Measurements from ENCODE around the gene LYZ.
A peak's percentile ranks its signal among the peaks of the same experiment; 100 is the strongest.
"Not testable (repeated sequence)": the region's sequence is repeated elsewhere in the genome, so short reads cannot be mapped to it uniquely, and the experiment has no call there.

LYZ gene

GRCh38 chr12:69348162-69348938, at the start of gene LYZ:
LYZ (plus strand) TSS chr12:69348381; CDS start chr12:69348409, 28 bp downstream.
- DNase-seq, result peak; percentile 25 to 54

GRCh38 chr12:69298947-69299346, 49.2 kb upstream of the LYZ start:
- DNase-seq, result no peak

DNA sequence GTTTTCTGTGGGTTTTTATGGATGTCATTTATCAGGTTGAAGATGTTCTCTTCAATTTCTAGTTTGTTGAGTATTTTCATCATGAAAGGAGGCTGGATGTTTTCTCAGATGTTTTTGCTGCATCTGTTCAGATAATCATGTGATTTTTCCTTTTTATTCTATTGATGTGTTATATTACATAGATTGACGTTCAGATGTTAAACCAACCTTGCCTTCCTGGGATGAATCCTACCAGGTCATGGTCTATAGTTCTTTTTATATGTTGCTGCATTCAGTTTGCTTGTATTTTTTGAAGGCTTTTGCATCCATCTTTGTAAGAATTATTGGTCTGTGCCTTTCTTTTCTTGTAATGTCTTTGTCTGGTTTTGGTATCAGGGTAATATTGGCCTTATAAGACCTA, 43.9 kb upstream of the LYZ start:
- no peak for DNase-seq

GRCh38 chr12:69309461-69309860, 38.7 kb upstream of the LYZ start:
- DNase-seq, result no peak

DNA sequence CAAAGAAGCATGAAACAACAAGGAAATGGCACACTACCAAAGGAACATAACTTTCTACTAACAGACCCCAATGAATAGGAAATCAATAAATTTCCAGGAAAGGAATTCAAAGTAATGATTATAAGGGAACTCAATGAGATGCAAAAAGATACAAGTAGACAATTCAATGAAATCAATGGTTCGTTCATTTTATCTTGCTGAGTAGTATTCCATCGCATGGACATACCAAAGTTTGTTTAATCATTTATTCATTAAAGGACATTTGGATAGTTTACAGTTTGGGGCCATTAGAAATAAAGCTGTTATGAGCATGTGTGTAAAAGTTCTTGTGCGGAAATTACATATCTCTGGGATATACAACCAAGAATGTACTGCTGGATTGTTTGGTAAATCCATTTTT, 35.0 kb upstream of the LYZ start:
- no peak for DNase-seq

DNA sequence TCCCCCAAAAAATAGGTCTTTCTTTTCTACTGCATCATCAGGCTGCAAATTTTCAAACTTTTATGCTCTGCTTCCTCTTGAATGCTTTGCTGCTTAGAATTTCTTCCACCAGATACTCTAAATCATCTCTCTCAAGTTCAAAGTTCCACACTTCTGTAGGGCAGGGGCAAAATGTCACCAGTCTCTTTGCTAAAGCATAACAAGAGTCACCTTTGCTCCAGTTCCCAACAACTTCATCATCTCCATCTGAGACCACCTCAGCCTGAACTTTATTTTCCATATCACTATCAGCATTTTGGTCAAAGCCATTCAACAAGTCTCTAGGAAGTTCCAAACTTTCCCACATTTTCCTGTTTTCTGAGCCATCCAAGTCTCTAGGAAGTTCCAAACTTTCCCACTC, 31.4 kb upstream of the LYZ start:
- not testable (repeated sequence) for DNase-seq

DNA sequence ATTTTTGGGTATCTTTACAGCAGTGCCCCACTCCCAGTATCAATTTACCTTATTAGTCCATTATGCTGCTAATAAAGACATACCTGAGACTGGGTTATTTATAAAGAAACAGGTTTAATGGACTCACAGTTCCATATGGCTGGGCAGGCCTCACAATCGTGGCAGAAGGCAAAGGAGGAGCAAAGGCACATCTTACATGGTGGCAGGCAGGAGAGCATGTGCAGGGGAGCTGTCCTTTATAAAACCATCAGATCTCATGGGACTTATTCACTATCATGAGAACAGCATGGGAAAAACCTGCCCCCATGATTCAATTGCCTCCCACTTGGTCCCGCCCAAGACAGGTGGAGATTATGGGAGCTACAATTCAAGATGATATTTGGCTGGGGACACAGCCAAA, 30.9 kb upstream of the LYZ start:
- DNase-seq, result not testable (repeated sequence)

DNA sequence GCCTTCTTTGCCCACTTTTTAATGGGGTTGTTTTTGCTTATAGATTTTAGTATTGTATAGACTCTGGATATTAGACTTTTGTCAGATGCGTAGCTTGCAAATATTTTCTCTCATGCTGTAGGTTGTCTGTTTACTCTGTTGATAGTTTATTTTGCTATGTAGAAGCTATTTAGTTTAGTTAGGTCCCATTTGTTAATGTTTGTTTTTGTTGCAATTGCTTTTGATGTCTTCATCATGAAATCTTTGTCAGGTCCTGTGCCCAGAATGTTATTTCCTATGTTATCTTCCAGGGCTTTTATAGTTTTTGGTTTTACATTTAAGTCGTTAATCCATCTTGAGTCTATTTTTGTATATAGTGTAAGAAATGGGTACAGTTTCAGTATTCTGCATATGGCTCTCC, 30.0 kb upstream of the LYZ start:
- no peak for DNase-seq

DNA sequence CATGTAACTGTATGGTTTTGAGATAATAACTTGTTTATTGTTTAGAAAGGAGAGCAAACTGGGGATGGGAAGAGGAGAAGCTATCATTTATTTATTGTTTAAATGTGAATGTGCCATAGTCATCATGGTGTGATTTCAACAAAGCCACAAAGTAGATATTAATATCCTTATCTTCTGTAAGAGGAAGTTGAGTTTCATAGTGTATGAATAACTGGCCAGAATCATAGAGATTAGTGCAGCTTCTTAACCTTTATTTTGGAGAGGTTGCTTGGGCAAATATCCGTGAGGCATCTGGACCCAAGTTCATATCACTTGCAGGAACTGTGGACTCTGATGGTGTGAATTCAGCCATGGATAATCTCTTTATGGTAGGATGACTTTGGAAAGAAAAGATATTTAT, 26.8 kb upstream of the LYZ start:
- DNase-seq, result no peak

- DNase-seq, result no peak
These were observed 23.2 kb upstream of the LYZ start for GRCh38 chr12:69324797-69325466.

GRCh38 chr12:69328426-69328825, 19.8 kb upstream of the LYZ start:
- DNase-seq, result peak in 1 of 2 donors; percentile 39

- peak; percentile 44 to 65 for DNase-seq
These were observed 18.3 kb upstream of the LYZ start for GRCh38 chr12:69329669-69330428.

DNA sequence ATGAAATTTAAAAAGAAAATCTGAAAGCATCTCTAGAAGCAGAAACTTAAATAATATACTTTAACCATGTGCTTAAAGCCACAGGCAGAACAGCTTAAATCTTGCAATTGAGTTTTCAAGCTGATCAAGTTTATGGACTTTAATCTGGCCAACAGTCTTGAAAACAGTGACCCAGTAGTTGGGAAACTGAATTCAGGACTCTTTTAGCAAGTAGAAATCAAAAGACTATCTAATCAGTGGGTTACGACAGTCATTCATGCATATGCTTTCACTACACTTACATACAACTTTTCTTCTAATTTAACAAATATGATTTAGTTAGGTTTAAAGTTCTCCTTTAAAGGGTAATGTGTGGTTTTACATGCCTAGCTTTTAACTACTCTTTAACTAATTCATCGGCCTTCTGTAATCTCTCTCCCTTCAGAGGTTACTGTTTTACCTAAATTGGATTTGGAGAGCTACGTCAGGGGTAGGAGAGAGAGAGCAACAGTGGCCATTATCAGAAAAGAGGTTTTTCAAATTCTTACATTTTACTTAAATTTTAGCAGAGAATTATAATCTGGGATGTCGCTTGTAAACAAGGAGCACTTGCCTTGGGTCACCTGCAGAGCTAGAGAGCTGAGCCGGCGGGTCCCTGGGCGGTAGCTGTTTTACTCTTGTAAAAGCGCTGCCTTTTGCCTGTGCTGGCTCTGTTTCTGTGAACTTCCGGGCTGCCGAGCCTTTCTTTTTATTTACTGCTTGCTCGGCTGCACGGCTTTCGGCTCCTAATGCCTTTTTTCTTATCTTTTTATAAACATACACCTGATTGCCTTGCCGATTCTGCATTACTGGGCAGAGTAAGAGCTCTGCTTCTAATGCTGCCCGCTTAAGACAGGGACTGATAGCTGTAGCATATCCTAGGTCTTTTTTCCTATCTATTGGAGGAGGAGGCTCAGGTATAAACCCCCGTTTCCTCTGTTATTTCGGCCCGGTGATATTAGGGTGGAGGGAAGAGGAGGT, 17.4 kb upstream of the LYZ start:
- peak; percentile 54 to 75 for DNase-seq

GRCh38 chr12:69331519-69331908, 16.7 kb upstream of the LYZ start:
- DNase-seq, result no peak

GRCh38 chr12:69331909-69332684, 16.1 kb upstream of the LYZ start:
- DNase-seq, result no peak

DNA sequence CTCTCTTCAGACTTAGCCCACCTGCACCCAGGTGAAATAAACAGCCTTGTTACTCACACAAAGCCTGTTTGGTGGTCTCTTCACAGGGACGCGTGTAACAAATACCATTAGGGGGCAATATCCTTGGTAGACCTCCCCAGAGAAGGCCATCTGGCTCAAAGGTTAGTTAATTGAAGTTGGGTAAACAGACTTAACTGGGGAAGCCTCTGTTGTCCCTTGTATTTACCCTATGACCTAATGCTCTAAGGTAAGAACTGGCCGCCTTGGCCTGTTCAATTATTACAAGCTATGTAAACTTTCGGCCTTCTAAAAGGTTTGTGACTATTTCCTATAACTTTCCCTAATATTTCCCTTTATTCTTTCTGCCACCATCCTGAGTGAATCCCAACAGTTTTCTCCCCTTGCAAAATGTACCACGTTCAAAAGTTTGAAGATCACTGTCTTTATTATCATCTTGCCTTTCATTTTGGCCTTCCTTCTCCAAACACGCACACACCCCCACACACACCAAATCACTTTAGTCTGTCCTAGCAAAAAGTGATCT, 15.3 kb upstream of the LYZ start:
- DNase-seq, result no peak

GRCh38 chr12:69334158-69334557, 14.0 kb upstream of the LYZ start:
- peak in 1 of 2 donors; percentile 45 for DNase-seq

DNA sequence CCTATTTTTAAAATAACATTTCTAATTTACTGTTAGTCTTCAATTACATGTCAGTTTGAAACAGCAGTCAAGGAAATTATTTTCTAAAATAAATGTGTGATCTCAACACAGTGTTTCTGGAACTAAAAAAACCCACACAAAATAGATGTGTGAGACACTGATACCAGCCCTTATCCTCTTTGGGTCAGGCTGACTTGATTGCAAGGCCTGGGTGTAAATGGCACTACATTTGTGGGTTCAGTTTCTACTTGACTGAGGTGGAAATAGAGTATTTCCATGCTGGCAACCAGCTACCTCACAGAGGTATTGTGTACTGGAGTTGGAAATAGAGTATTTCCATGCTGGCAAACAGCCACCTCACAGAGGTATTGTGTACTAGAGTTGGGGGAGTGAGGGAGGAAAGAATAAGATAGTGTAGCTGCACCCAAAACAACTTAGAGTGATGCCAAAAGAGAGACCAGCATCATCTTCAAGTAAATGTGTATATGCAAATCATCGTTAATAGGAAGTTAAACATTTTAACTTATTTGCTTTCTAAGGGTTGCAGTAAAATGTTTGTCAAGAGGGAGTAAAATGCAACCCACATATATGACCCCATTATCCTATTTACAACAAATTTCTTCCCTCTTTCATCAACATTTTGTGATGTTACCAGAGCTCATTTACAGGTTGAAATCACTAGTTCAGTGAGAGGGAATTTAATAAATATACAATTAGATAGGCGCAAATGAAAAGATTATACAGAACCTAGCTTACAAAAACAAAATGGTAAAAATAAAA, 10.7 kb upstream of the LYZ start:
- DNase-seq, result no peak

- no peak for DNase-seq
These were observed 9.9 kb upstream of the LYZ start for GRCh38 chr12:69338120-69338859.

DNA sequence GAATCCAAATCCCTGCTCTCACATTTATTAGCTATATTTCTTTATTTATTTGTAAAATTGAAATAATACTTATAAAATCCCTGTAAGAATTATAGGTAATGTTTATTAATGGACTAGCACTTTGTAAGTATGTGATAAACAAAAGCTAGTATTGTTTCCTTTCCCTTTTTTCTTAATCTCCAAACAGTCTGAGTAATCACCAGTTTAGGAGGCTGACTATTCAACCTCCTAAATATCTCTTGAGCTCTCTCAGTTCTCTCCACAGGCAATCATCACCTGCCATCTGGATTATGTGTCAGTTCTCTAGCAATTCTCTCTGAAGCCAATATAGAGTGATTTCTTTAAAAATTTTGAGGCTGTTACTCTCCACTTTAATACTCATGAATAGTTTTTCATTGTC, 9.2 kb upstream of the LYZ start:
- DNase-seq, result no peak
